ENCODE data around the gene PRKAR1B.
A peak's percentile ranks its signal among the peaks of the same experiment; 100 is the strongest.

Gene PRKAR1B

DNA sequence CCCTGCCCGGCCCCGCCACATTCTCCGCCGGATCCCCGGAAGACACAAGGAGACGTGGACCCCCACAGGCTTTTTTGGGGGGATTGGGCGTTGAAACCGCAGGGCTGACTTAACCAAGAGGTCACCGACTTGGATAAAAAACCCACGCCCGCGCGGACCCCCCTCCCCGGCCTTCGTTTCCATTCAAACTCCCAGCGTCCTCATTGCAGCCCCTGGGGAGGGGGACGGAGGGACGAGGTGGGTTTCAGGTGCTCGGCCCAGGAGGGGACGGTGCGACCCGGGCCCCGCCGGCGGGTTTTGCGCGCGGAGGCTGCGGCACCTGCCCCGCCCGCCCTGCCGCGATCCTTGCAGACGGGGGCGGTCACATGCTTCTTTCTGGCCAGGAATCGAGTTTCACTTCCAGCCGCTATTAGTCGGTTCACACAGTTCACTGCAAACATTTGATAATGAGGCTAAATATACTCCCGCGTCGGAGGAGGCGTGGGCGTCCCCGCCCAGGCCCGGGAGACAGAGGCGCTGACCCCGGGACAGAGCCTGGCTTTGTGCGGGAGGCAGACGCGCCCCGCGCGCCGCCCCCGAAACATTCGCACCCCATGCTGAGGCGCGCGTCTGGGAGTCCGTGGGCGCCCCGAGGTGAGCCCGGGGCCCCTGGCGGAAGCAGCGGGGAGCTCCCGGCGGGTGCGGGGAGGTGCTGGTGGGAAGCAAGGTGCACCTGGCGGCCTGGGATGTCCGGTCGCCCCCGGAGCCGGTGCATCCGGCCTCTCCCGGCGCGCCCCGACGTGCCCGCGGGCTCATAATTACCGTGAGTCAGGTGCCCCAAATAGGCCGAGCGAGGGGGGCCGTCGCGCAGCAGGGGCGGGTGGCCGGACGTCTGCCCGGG, 204.8 kb downstream of the PRKAR1B start (continued):
- TF ChIP-seq KLF8 (tag by site-specific recombination; IDR thresholded peaks at IDR 0.05) (peak; percentile 35; the same call in 1 of the 2 replicates), HOXA7 (CRISPR knock-in tag; IDR thresholded peaks at IDR 0.05; ENCODE audit: borderline replicate concordance) (no peak), ZEB2 (tag by site-specific recombination; IDR thresholded peaks at IDR 0.05) (0 out of 2 replicates have a peak, but pooled peaks have one; percentile 42), ZNF335 (tag by site-specific recombination; conservative IDR thresholded peaks at IDR 0.05) (peak; percentile 59), ZNF791 (tag by site-specific recombination; IDR thresholded peaks at IDR 0.05) (no peak), ZNF626 (tag by site-specific recombination; IDR thresholded peaks at IDR 0.05) (no peak), ZNF302 (tag by site-specific recombination; IDR thresholded peaks at IDR 0.05; ENCODE audit: low read depth) (no peak), ZNF473 (tag by site-specific recombination; IDR thresholded peaks at IDR 0.05) (no peak), WT1 (tag by site-specific recombination; IDR thresholded peaks at IDR 0.05) (peak; percentile 5; the same call in 1 of the 2 replicates), KLF10 (tag by site-specific recombination; IDR thresholded peaks at IDR 0.05) (no peak), KLF1 (tag by site-specific recombination; IDR thresholded peaks at IDR 0.05) (peak; percentile 80), ZNF580 (tag by site-specific recombination; IDR thresholded peaks at IDR 0.05) (no peak), ZNF76 (tag by site-specific recombination; IDR thresholded peaks at IDR 0.05; ENCODE audit: borderline replicate concordance, low read depth) (peak; percentile 13; the same call in 1 of the 2 replicates), ZNF830 (tag by site-specific recombination; IDR thresholded peaks at IDR 0.05; ENCODE audit: low read depth) (no peak), SALL2 (tag by site-specific recombination; IDR thresholded peaks at IDR 0.05; ENCODE audit: borderline replicate concordance) (no peak), SETDB1 (IDR thresholded peaks at IDR 0.05; ENCODE audit: insufficient read length, low read length) (no peak), ZNF639 (tag by site-specific recombination; IDR thresholded peaks at IDR 0.05) (no peak), ZNF433 (tag by site-specific recombination; IDR thresholded peaks at IDR 0.05; ENCODE audit: low read depth) (no peak), ZNF18 (tag by site-specific recombination; IDR thresholded peaks at IDR 0.05) (peak; percentile 58; the same call in 1 of the 2 replicates), ZNF596 (tag by site-specific recombination; IDR thresholded peaks at IDR 0.05) (no peak), ZNF560 (tag by site-specific recombination; IDR thresholded peaks at IDR 0.05; ENCODE audit: borderline replicate concordance) (no peak), ZNF664 (tag by site-specific recombination; IDR thresholded peaks at IDR 0.05) (no peak), ZNF394 (tag by site-specific recombination; IDR thresholded peaks at IDR 0.05; ENCODE audit: borderline replicate concordance) (peak; percentile 37; the same call in 1 of the 2 replicates)
- TF ChIP-seq, protein P1, sequence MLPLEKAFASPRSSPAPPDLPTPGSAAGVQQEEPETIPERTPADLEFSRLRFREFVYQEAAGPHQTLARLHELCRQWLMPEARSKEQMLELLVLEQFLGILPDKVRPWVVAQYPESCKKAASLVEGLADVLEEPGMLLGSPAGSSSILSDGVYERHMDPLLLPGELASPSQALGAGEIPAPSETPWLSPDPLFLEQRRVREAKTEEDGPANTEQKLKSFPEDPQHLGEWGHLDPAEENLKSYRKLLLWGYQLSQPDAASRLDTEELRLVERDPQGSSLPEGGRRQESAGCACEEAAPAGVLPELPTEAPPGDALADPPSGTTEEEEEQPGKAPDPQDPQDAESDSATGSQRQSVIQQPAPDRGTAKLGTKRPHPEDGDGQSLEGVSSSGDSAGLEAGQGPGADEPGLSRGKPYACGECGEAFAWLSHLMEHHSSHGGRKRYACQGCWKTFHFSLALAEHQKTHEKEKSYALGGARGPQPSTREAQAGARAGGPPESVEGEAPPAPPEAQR (tag by site-specific recombination; IDR thresholded peaks at IDR 0.05), result no peak
- TF ChIP-seq, protein P2, sequence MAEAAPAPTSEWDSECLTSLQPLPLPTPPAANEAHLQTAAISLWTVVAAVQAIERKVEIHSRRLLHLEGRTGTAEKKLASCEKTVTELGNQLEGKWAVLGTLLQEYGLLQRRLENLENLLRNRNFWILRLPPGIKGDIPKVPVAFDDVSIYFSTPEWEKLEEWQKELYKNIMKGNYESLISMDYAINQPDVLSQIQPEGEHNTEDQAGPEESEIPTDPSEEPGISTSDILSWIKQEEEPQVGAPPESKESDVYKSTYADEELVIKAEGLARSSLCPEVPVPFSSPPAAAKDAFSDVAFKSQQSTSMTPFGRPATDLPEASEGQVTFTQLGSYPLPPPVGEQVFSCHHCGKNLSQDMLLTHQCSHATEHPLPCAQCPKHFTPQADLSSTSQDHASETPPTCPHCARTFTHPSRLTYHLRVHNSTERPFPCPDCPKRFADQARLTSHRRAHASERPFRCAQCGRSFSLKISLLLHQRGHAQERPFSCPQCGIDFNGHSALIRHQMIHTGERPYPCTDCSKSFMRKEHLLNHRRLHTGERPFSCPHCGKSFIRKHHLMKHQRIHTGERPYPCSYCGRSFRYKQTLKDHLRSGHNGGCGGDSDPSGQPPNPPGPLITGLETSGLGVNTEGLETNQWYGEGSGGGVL (tag by site-specific recombination; IDR thresholded peaks at IDR 0.05), result peak; percentile 51
- TF ChIP-seq, protein P3, sequence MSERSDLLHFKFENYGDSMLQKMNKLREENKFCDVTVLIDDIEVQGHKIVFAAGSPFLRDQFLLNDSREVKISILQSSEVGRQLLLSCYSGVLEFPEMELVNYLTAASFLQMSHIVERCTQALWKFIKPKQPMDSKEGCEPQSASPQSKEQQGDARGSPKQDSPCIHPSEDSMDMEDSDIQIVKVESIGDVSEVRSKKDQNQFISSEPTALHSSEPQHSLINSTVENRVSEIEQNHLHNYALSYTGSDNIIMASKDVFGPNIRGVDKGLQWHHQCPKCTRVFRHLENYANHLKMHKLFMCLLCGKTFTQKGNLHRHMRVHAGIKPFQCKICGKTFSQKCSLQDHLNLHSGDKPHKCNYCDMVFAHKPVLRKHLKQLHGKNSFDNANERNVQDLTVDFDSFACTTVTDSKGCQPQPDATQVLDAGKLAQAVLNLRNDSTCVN (tag by site-specific recombination; optimal IDR thresholded peaks at IDR 0.05), result peak; percentile 83
- TF ChIP-seq, protein P4, sequence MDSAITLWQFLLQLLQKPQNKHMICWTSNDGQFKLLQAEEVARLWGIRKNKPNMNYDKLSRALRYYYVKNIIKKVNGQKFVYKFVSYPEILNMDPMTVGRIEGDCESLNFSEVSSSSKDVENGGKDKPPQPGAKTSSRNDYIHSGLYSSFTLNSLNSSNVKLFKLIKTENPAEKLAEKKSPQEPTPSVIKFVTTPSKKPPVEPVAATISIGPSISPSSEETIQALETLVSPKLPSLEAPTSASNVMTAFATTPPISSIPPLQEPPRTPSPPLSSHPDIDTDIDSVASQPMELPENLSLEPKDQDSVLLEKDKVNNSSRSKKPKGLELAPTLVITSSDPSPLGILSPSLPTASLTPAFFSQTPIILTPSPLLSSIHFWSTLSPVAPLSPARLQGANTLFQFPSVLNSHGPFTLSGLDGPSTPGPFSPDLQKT (IDR thresholded peaks at IDR 0.05; ENCODE audit: borderline replicate concordance, low read depth, low read length), result no peak
- TF ChIP-seq, protein P5, sequence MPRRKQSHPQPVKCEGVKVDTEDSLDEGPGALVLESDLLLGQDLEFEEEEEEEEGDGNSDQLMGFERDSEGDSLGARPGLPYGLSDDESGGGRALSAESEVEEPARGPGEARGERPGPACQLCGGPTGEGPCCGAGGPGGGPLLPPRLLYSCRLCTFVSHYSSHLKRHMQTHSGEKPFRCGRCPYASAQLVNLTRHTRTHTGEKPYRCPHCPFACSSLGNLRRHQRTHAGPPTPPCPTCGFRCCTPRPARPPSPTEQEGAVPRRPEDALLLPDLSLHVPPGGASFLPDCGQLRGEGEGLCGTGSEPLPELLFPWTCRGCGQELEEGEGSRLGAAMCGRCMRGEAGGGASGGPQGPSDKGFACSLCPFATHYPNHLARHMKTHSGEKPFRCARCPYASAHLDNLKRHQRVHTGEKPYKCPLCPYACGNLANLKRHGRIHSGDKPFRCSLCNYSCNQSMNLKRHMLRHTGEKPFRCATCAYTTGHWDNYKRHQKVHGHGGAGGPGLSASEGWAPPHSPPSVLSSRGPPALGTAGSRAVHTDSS (tag by site-specific recombination; IDR thresholded peaks at IDR 0.05), result no peak
